UCSD-AML1 (cell line): ENCODE data around the gene LETMD1.
A peak's percentile ranks its signal among the peaks of the same experiment; 100 is the strongest.
"Not testable (repeated sequence)": the region's sequence is repeated elsewhere in the genome, so short reads cannot be mapped to it uniquely, and the experiment has no call there.

Source experiments
- DNase-seq: peaks from one replicate; lab custom pipeline; 2025; ENCODE audit not compliant: unreplicated experiment; lab: John Stamatoyannopoulos, UW

The LETMD1 gene

GRCh38 chr12:51047655-51048540 is at the start of gene LETMD1:
LETMD1 (plus strand) TSS chr12:51048327; CDS start chr12:51048357, 30 bp downstream.
- peak; percentile 93 for DNase-seq

DNA sequence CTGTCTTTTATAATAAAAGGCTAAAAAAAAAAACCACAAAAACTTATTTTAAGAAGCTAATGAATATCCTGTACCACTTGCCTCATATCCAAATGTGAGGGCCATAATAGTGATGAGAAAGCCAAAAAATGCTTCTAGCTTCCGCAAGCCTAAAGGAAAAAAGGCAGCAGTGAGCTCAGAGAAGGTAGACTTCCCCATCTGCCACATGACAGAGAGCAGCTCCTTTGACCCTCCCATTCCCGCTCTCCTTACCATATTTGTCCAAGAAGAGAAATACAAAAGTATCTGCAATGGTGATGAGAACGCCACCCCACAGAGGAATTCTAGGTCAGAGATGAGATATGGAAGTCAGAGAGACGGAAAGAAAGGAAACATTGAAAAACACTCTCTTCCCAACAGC is 49.0 kb upstream of the LETMD1 start:
- no peak for DNase-seq

- no peak for DNase-seq
Observed at GRCh38 chr12:51000245-51000644, 47.9 kb upstream of the LETMD1 start.

- no peak for DNase-seq
Observed at GRCh38 chr12:51001799-51002198, 46.3 kb upstream of the LETMD1 start.

- DNase-seq: no peak
Observed at GRCh38 chr12:51004504-51004903, 43.6 kb upstream of the LETMD1 start.

GRCh38 chr12:51005030-51005429 is 43.1 kb upstream of the LETMD1 start:
- DNase-seq: no peak

GRCh38 chr12:51005671-51006070 is 42.5 kb upstream of the LETMD1 start:
- no peak for DNase-seq

- no peak for DNase-seq
Observed at GRCh38 chr12:51008329-51009055, 39.6 kb upstream of the LETMD1 start.

- DNase-seq: peak; percentile 26
Observed at GRCh38 chr12:51009056-51009440, 39.1 kb upstream of the LETMD1 start.

GRCh38 chr12:51011955-51012354 is 36.2 kb upstream of the LETMD1 start:
- no peak for DNase-seq

DNA sequence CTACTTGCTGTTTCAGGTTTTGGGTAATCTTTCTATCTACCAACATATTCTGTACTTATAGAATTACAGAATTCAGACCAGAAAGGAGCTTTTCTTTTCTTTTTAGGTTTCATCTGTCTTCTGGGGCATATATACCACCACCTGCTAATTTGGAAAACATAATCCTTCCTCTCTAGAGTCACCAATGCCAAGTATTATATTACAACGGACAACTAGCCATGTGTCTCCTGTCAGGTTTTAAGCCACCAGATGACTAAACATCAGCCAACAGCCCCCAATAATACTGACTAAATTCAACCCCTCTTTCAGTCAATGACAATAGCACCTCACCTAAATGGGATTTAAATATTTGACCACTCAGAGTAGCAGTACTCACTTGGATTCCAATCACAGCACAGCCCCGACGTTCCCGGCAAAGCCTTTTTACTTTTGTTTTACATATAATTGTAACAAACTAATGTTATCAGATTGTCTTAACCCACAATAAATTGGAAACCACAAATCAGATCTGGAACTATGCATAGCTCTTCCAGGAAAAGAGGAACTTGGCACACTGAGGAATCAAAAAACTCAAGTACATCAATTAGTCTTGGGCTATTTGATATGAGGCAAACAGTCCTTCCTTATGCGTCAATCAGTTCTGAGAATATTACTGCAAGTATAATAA is 35.4 kb upstream of the LETMD1 start:
- DNase-seq: no peak

DNA sequence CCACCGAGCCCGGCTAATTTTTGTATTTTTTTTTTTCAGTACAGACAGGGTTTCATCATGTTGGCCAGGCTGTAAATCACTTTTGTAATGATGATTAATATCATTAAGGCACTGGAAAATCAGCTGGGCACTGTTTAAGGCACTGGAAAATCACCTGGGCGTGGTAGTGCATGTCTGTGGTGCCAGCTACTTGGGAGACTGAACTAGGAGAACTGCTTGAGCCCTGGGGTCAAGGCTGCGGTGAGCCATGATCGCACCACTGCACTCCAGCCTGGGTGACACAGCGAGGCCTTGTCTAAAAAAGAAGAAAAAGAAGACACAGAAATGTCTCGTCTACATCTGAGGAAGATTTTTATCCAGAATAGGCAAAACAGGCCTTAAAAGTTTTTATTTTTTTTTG is 34.7 kb upstream of the LETMD1 start:
- DNase-seq: no peak

DNA sequence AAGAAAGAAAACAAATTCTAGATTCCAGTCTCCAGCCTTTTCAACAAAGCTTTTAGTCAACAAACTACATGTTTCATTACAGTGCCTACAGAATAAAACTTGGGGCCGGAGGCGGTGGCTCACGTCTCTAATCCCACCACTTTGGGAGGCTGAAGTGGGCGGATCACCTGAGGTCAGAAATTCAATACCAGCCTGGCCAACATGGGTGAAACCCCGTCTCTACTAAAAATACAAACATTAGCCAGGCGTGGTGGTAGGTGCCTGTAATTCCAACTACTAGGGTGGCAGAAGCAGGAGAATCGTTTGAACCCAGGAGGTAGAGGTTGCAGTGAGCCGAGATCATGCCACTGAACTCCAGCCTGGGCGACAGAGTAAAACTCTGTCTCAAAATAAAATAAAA is 33.7 kb upstream of the LETMD1 start:
- DNase-seq: not testable (repeated sequence)

- DNase-seq: no peak
Observed at GRCh38 chr12:51017452-51017851, 30.7 kb upstream of the LETMD1 start.

DNA sequence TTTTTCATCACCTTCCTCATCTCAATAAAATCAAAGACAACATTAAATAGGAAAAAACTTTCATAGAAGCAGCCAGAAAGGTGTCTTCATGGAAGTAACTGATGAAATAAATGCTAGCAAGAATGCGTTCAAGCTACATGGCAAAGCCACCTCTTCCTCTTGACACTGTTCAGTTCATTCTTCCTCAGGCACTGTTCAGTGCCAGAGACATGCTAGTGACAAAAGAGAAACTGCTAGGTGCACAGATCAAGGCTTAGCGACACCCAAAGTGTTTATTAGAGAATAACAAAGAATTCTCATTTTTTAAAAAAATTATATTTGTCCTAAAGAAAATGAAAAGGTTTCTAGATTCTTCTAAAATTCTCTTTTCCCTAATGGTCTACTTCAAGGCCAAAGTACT is 29.2 kb upstream of the LETMD1 start:
- no peak for DNase-seq

GRCh38 chr12:51019927-51020326 is 28.2 kb upstream of the LETMD1 start:
- no peak for DNase-seq

DNA sequence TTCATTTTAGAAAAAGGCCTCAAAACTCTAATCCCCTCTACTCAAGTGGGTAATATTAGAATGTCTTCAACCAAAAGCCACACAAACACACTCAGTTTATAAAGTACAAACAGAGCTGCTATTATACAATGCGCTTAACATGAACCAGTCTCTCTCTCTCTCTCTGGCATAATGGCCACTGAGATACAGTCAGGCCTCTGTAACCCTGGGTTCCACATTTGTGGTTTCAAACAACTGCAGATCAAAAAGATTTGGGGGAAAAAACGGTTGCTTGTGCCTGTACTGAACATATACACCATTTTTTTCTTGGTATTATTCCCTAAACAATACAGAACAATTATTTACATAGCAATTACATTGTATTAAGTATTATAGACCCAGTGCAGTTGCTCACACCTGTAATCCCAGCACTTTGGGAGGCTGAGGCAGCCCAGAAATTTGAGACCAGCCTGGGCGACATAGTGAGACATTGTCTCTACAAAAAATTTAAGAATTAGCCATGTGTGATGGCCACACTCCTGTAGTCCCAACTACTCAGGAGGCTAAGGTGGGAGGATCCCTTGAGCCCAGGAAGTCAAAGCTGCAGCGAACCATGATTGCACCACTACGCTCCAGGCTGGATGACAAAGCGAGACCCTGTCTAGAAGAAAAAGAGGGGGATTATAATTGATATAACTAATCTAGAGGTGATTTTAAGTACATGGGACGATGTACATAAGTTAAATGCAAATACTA is 27.5 kb upstream of the LETMD1 start:
- no peak for DNase-seq

DNA sequence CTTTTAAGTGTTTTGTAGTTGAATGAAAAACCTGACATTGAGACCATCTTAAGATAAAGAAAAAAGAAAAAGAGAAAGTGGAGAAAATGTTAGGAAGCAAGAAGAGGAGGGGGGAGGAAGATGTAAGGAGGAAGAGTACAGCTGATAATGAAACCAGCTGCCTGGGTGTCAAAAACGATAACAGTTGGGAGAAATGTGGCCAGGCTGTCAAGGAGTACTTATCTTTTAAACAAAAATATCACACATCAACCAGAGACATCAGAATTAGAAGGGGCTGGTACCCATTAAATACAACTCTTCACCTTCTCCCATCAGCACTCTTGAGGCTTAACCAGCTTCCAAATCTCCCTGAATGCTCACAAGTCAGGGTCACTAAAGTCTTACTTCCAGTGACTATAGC is 26.4 kb upstream of the LETMD1 start:
- no peak for DNase-seq

DNA sequence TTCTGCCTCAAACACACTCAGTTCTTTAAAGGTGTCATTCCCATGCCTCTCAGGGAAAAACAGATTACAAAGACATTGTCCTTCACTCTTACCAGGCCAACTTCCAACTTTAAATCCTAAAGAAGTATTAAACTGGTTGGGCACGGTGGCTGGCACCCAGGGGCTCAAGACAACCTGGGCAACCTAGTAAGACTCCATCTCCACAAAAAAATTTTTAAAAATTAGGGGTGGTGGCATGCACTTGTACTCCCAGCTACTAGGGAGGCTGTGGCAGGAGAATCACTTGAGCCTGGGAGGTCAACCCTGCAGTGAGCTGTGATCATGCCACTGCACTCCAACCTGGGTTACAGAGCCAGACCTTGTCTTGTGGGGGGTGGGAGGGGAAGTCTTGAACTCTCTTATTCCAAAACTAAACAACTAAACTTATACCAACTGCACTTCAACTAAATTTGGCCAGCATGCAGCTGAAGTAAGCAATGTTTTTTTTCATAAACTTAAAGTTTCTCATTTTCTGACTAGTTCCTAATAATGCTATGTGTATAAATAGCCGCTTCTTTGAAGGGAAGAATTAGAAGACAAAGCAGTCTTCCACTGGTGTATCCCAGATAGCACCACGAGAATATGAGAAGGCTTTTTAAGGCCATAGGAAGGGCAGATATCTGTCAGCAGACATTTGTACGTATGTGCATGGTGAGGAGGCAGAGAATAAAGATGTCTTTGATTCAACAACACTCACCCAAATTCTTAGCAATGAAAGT is 24.3 kb upstream of the LETMD1 start:
- no peak for DNase-seq

- DNase-seq: no peak
Observed at GRCh38 chr12:51025338-51025835, 22.7 kb upstream of the LETMD1 start.
